Mesodermal cell (in vitro differentiated cells): ENCODE data around the gene LILRB2.

ENCODE experiments used
- H3K27ac ChIP-seq: 2 replicates; pipeline ENCODE4 v1.7.0; 2013; ENCODE audit warnings: mild to moderate bottlenecking, low read depth, low read length, moderate library complexity; ENCODE audit not compliant: severe bottlenecking
- H3K36me3 ChIP-seq: 2 replicates; pipeline ENCODE4 v1.7.1; 2013; ENCODE audit warnings: mild to moderate bottlenecking, low read length, moderate library complexity; ENCODE audit not compliant: control insufficient read depth, insufficient read depth
- H3K4me1 ChIP-seq: one replicate; pipeline ENCODE4 v1.7.1; 2013; ENCODE audit warnings: mild to moderate bottlenecking, low read length; ENCODE audit not compliant: insufficient read depth, control insufficient read depth, poor library complexity, severe bottlenecking
- H3K4me3 ChIP-seq: 2 replicates; pipeline ENCODE4 v1.7.0; 2013; ENCODE audit warnings: low read length, control low read depth, mild to moderate bottlenecking; ENCODE audit not compliant: insufficient read depth, poor library complexity, severe bottlenecking; ENCODE audit errors: extremely low read depth
- H3K9me3 ChIP-seq: 2 replicates; pipeline ENCODE4 v1.7.1; 2013; ENCODE audit warnings: mild to moderate bottlenecking, low read length, moderate library complexity; ENCODE audit not compliant: control insufficient read depth
- WGBS, 2 experiments: methylation state at CpG; one replicate each; pipeline ENCODE4 v1.1.5; 2013; ENCODE audit warnings: missing lambda C conversion rate in 2 of 2; ENCODE audit not compliant: insufficient coverage in 2 of 2; 5-methylcytosine and 5-hydroxymethylcytosine counted together

Gene LILRB2

GRCh38 chr19:54317965-54318240 is 37.0 kb upstream of the LILRB2 start:
- peaks cover 4% of the 10 kb centered on the region for H3K9me3 ChIP-seq
- WGBS, 2 experiments, result 93 to 94% methylated on average over 4 to 6 of the region's 9 CpGs
- no peaks in the 10 kb centered on the region for H3K36me3 ChIP-seq
- H3K4me3 ChIP-seq, result no peak overlapping the region
- H3K27ac ChIP-seq, result no peak overlapping the region
- no peaks in the 10 kb centered on the region for H3K4me1 ChIP-seq

GRCh38 chr19:54317108-54317964 is 36.4 kb upstream of the LILRB2 start:
- Histone ChIP-seq H3K9me3 (peaks cover 4% of the 10 kb centered on the region), H3K36me3 (no peaks in the 10 kb centered on the region), H3K4me3 (no peak overlapping the region), H3K4me1 (no peaks in the 10 kb centered on the region), H3K27ac (no peak overlapping the region)
- 89 to 94% methylated on average over 20 to 26 of the region's 29 CpGs for WGBS, 2 experiments

- no peak overlapping the region for H3K27ac ChIP-seq
- H3K4me3 ChIP-seq, result no peak overlapping the region
- 76 to 80% methylated on average over 7 to 10 of the region's 11 CpGs for WGBS, 2 experiments
- H3K36me3 ChIP-seq, result no peaks in the 10 kb centered on the region
- no peaks in the 10 kb centered on the region for H3K4me1 ChIP-seq
- peaks cover 2% of the 10 kb centered on the region for H3K9me3 ChIP-seq
These were observed 35.8 kb upstream of the LILRB2 start for GRCh38 chr19:54316746-54317107.

GRCh38 chr19:54315956-54316355 is 35.0 kb upstream of the LILRB2 start:
- Histone ChIP-seq H3K9me3 (no peaks in the 10 kb centered on the region), H3K36me3 (no peaks in the 10 kb centered on the region), H3K27ac (no peak overlapping the region), H3K4me1 (no peaks in the 10 kb centered on the region), H3K4me3 (no peak overlapping the region)
- 94 to 95% methylated on average over 6 of the region's 10 CpGs for WGBS, 2 experiments

- no peaks in the 10 kb centered on the region for H3K36me3 ChIP-seq
- no peak within 1 kb of the TSS for H3K27ac ChIP-seq
- WGBS, 2 experiments, result 50 to 66% methylated on average over 10 to 12 of the region's 13 CpGs
- no peaks in the 10 kb centered on the region for H3K9me3 ChIP-seq
- no peak within 1 kb of the TSS for H3K4me3 ChIP-seq
- H3K4me1 ChIP-seq, result no peaks in the 10 kb centered on the region
These were observed 31.8 kb upstream of the LILRB2 start, which contains the start of gene LILRA5 for GRCh38 chr19:54312436-54313377. Gene LILRA5, minus strand, starts transcription at chr19:54313166. Its CDS starts 147 bp downstream, at chr19:54313019.

GRCh38 chr19:54312011-54312410 is 31.1 kb upstream of the LILRB2 start:
- no peaks in the 10 kb centered on the region for H3K36me3 ChIP-seq
- H3K4me3 ChIP-seq, result no peak overlapping the region
- no peaks in the 10 kb centered on the region for H3K4me1 ChIP-seq
- no peak overlapping the region for H3K27ac ChIP-seq
- WGBS, 2 experiments, result 59 to 80% methylated on average over 3 of the region's 6 CpGs
- no peaks in the 10 kb centered on the region for H3K9me3 ChIP-seq

- Histone ChIP-seq H3K36me3 (no peaks in the 10 kb centered on the region), H3K27ac (no peak overlapping the region), H3K9me3 (no peaks in the 10 kb centered on the region), H3K4me1 (no peaks in the 10 kb centered on the region), H3K4me3 (no peak overlapping the region)
- 40% methylated on average over 1 of the region's 5 CpGs; no CpG with 5 or more reads in 1 of the 2 experiments for WGBS, 2 experiments
These were observed 30.6 kb upstream of the LILRB2 start for GRCh38 chr19:54311486-54311885.

- Histone ChIP-seq H3K4me3 (no peak overlapping the region), H3K9me3 (no peaks in the 10 kb centered on the region), H3K27ac (no peak overlapping the region), H3K36me3 (no peaks in the 10 kb centered on the region), H3K4me1 (no peaks in the 10 kb centered on the region)
- WGBS, 2 experiments, result 59 to 71% methylated on average over 4 to 5 of the region's 5 CpGs
These were observed 29.6 kb upstream of the LILRB2 start for GRCh38 chr19:54310543-54310942.

- H3K4me1 ChIP-seq, result no peaks in the 10 kb centered on the region
- no peaks in the 10 kb centered on the region for H3K9me3 ChIP-seq
- H3K4me3 ChIP-seq, result no peak overlapping the region
- no peak overlapping the region for H3K27ac ChIP-seq
- no peaks in the 10 kb centered on the region for H3K36me3 ChIP-seq
- WGBS, 2 experiments, result 82 to 86% methylated on average over 5 to 7 of the region's 12 CpGs
These were observed 28.9 kb upstream of the LILRB2 start for GRCh38 chr19:54309811-54310210.

GRCh38 chr19:54307389-54308020 is 26.6 kb upstream of the LILRB2 start:
- Histone ChIP-seq H3K27ac (no peak overlapping the region), H3K36me3 (no peaks in the 10 kb centered on the region), H3K4me1 (no peaks in the 10 kb centered on the region), H3K9me3 (no peaks in the 10 kb centered on the region), H3K4me3 (no peak overlapping the region)
- WGBS, 2 experiments, result 50 to 80% methylated on average over 1 to 4 of the region's 5 CpGs
